Liver (tissue), 9 donors: ENCODE measurements around the gene NEK11. TPM values are rescaled to one million over a fixed set of nuclear protein-coding genes. Genes with fewer than 3 reads are reported as not detected.

Experiments used
- DNase-seq: peaks from one replicate; pipeline ENCODE4 v3.0.0-alpha.2; 2017; ENCODE audit warnings: low spot score
- H3K27ac ChIP-seq, 2 donors: one replicate each; pipeline ENCODE4 v1.7.0; 2013; ENCODE audit warnings: inconsistent platforms in 2 of 2, low read length in 2 of 2, control low read depth in 1 of 2, low read depth in 1 of 2, mild to moderate bottlenecking in 1 of 2
- H3K27me3 ChIP-seq, 4 donors: one replicate each; pipeline versions ENCODE4 v1.6.1 to v1.7.0; 2013; ENCODE audit warnings: low read length in 3 of 4, inconsistent platforms in 1 of 4, mild to moderate bottlenecking in 1 of 4, moderate library complexity in 1 of 4; ENCODE audit not compliant: control insufficient read depth in 4 of 4, insufficient read depth in 4 of 4
- H3K36me3 ChIP-seq, 4 donors: one replicate each; pipeline versions ENCODE4 v1.6.1 to v1.7.0; 2013; ENCODE audit warnings: low read length in 3 of 4, mild to moderate bottlenecking in 3 of 4, low read depth in 1 of 4, moderate library complexity in 1 of 4; ENCODE audit not compliant: control insufficient read depth in 4 of 4, insufficient read depth in 3 of 4
- H3K4me1 ChIP-seq, 4 donors: one replicate each; pipeline versions ENCODE4 v1.6.1 to v1.7.0; 2013; ENCODE audit warnings: low read length in 3 of 4, mild to moderate bottlenecking in 3 of 4, moderate library complexity in 1 of 4; ENCODE audit not compliant: control insufficient read depth in 4 of 4, insufficient read depth in 4 of 4
- H3K4me3 ChIP-seq, 3 donors: one replicate each; pipeline versions ENCODE4 v1.6.1 to v1.7.0; 2013; ENCODE audit warnings: low read length in 3 of 3, control low read depth in 1 of 3, low read depth in 1 of 3, mild to moderate bottlenecking in 1 of 3
- H3K9ac ChIP-seq, 2 donors: one replicate each; pipeline ENCODE4 v1.7.0; 2013; ENCODE audit warnings: low read length in 2 of 2, mild to moderate bottlenecking in 2 of 2, moderate library complexity in 2 of 2, control low read depth in 1 of 2, low read depth in 1 of 2
- H3K9me3 ChIP-seq, 4 donors: one replicate each; pipeline versions ENCODE4 v1.6.1 to v1.7.0; 2013; ENCODE audit warnings: low read length in 3 of 4; ENCODE audit not compliant: control insufficient read depth in 4 of 4
- ATF3 ChIP-seq: IDR thresholded peaks from 2 replicates; pipeline ENCODE4 v1.6.1; 2016; ENCODE audit warnings: antibody characterized with exemption
- CTCF ChIP-seq: fragments of 150-350 bp; IDR thresholded peaks from 2 replicates; pipeline ENCODE4 v1.5.1; 2017; ENCODE audit warnings: improper control_type of control experiment, low read depth, low read length; ENCODE audit not compliant: missing input control
- EGR1 ChIP-seq, 2 donors: IDR thresholded peaks; 2 replicates each; pipeline ENCODE4 v1.6.1; 2016 to 2018; ENCODE audit warnings: antibody characterized with exemption in 2 of 2, low read depth in 2 of 2
- FOXA1 ChIP-seq: IDR thresholded peaks from 2 replicates; pipeline ENCODE4 v1.6.1; 2016; ENCODE audit warnings: antibody characterized with exemption
- FOXA2 ChIP-seq: IDR thresholded peaks from 2 replicates; pipeline ENCODE4 v1.6.1; 2016; ENCODE audit warnings: antibody characterized with exemption
- GABPA ChIP-seq, 2 donors: IDR thresholded peaks in 1 of 2; conservative IDR thresholded peaks in 1 of 2; 2 replicates each; pipeline ENCODE4 v1.6.1; 2016; ENCODE audit warnings: antibody characterized with exemption in 2 of 2, mild to moderate bottlenecking in 1 of 2, moderate library complexity in 1 of 2
- HNF4A ChIP-seq, 2 donors: conservative IDR thresholded peaks; 2 replicates each; pipeline ENCODE4 v1.6.1; 2016; ENCODE audit warnings: antibody characterized with exemption in 2 of 2, mild to moderate bottlenecking in 2 of 2
- HNF4G ChIP-seq: IDR thresholded peaks from 2 replicates; pipeline ENCODE4 v1.6.1; 2016; ENCODE audit warnings: antibody characterized with exemption
- JUND ChIP-seq, 2 donors: IDR thresholded peaks; 2 replicates each; pipeline ENCODE4 v1.6.1; 2016; ENCODE audit warnings: antibody characterized with exemption in 2 of 2
- MAX ChIP-seq: IDR thresholded peaks from 2 replicates; pipeline ENCODE4 v1.6.1; 2016; ENCODE audit warnings: antibody characterized with exemption
- NR2F2 ChIP-seq: IDR thresholded peaks from 2 replicates; pipeline ENCODE4 v1.6.1; 2016; ENCODE audit warnings: antibody characterized with exemption
- RAD21 ChIP-seq, 2 donors: IDR thresholded peaks; 2 replicates each; pipeline ENCODE4 v1.6.1; 2016; ENCODE audit warnings: antibody characterized with exemption in 2 of 2, mild to moderate bottlenecking in 2 of 2
- REST ChIP-seq: IDR thresholded peaks from 2 replicates; pipeline ENCODE4 v1.6.1; 2016; ENCODE audit warnings: antibody characterized with exemption, mild to moderate bottlenecking
- RXRA ChIP-seq, 2 donors: IDR thresholded peaks; 2 replicates each; pipeline ENCODE4 v1.6.1; 2017 to 2018; ENCODE audit warnings: antibody characterized with exemption in 2 of 2, mild to moderate bottlenecking in 1 of 2
- SP1 ChIP-seq: IDR thresholded peaks from 2 replicates; pipeline ENCODE4 v1.6.1; 2018; ENCODE audit warnings: antibody characterized with exemption, mild to moderate bottlenecking
- TAF1 ChIP-seq: conservative IDR thresholded peaks from 2 replicates; pipeline ENCODE4 v1.6.1; 2016; ENCODE audit warnings: antibody characterized with exemption, mild to moderate bottlenecking
- YY1 ChIP-seq: IDR thresholded peaks from 2 replicates; pipeline ENCODE4 v1.6.1; 2016; ENCODE audit warnings: antibody characterized with exemption, mild to moderate bottlenecking
- ZBTB33 ChIP-seq: IDR thresholded peaks from 2 replicates; pipeline ENCODE4 v1.6.1; 2016; ENCODE audit warnings: antibody characterized with exemption
- WGBS: extraction: QIAGEN DNeasy Blood & Tissue Kit; methylation state at CpG from one replicate; pipeline ENCODE4 v1.1.7; 2013; 5-methylcytosine and 5-hydroxymethylcytosine counted together
- polyA plus RNA-seq, 2 donors: library from polyadenylated mRNA; stranded (reverse) in 1 of 2; unstranded in 1 of 2; fragments of 200-250 nt in 1 of 2; fragments of >200 nt in 1 of 2; fragmentation: Nextera tagmentation in 1 of 2; extraction: Ambion mirVana in 1 of 2; gene quantifications; one replicate each; pipeline versions ENCODE4 v1.2.1 to v1.2.3, GENCODE V29; 2013 to 2015
- total RNA-seq, 2 donors: library from RNA; depleted of rRNA; stranded (reverse); fragments of >200 nt; gene quantifications; one replicate each; pipeline ENCODE4 v1.2.3, GENCODE V29; 2014
- donor health status: healthy.
- donor health status: healthy.
- donor health status: healthy.
- donor health status: healthy.
- donor health status: healthy.

NEK11 gene
- total and polyA plus RNA-seq, 4 donors: 0.35 to 0.92 (median 0.69) TPM

- TF ChIP-seq GABPA (IDR thresholded peaks at IDR 0.05 in 1 of 2, conservative IDR thresholded peaks at IDR 0.05 in 1 of 2): no peak
- no peak for TF ChIP-seq NR2F2
- no peak for TF ChIP-seq ATF3
- TF ChIP-seq MAX: no peak
- no peak for TF ChIP-seq CTCF
- TF ChIP-seq YY1: no peak
- no peaks in the 10 kb centered on the region for H3K27me3 ChIP-seq
- H3K9me3 ChIP-seq: no peaks in the 10 kb centered on the region
- no peak overlapping the region for H3K27ac ChIP-seq
- H3K9ac ChIP-seq: no peak overlapping the region
- H3K4me3 ChIP-seq: no peak overlapping the region
- H3K4me1 ChIP-seq: peaks cover 0 to 6% (median 1%) of the 10 kb centered on the region in 4 donors
- no peak for DNase-seq
- 92% methylated on average over 5 of the region's 5 CpGs for WGBS
- H3K36me3 ChIP-seq: no peaks in the 10 kb centered on the region
These were observed 322.8 kb downstream of the NEK11 start for GRCh38 chr3:131349454-131349853.

- Histone ChIP-seq H3K4me3 (no peak overlapping the region), H3K27me3 (no peaks in the 10 kb centered on the region), H3K27ac (no peak overlapping the region), H3K4me1 (peaks cover 0 to 6% (median 1%) of the 10 kb centered on the region in 4 donors), H3K9ac (no peak overlapping the region), H3K9me3 (no peaks in the 10 kb centered on the region), H3K36me3 (no peaks in the 10 kb centered on the region)
- TF ChIP-seq EGR1 (IDR thresholded peaks at IDR 0.05; ENCODE audit: low read depth in 2 of 2) (no peak), MAX (no peak), NR2F2 (peak; percentile 63), HNF4A (conservative IDR thresholded peaks at IDR 0.05) (peak; percentile 15 to 26), JUND (IDR thresholded peaks at IDR 0.05) (peak; percentile 64 to 70), FOXA1 (no peak), RXRA (IDR thresholded peaks at IDR 0.05) (peak; percentile 57 to 72), CTCF (no peak), TAF1 (no peak), SP1 (peak; percentile 14), GABPA (IDR thresholded peaks at IDR 0.05 in 1 of 2, conservative IDR thresholded peaks at IDR 0.05 in 1 of 2) (no peak), FOXA2 (no peak), RAD21 (IDR thresholded peaks at IDR 0.05) (peak in 1 of 2 donors; percentile 5), REST (no peak), HNF4G (no peak), YY1 (no peak), ZBTB33 (no peak), ATF3 (no peak)
- peak; percentile 50 for DNase-seq
- 74% methylated on average over 4 of the region's 4 CpGs for WGBS
These were observed 323.3 kb downstream of the NEK11 start for GRCh38 chr3:131349946-131350347.
